Activated naive CD8-positive, alpha-beta T cell treated with anti-CD3 and anti-CD28 coated beads, Interleukin-2, amount 10 ng/mL, durations not matched to agents 7 days and 5 days (primary cell): Measurements from ENCODE around the gene VGF. TPM values are rescaled to one million over a fixed set of nuclear protein-coding genes. Genes with fewer than 3 reads are reported as not detected.
"Not testable (repeated sequence)": the region's sequence is repeated elsewhere in the genome, so short reads cannot be mapped to it uniquely, and the experiment has no call there.

Source experiments
- ATAC-seq: fragments of 150-1000 bp; cut with Tn5 transposase; one replicate; pipeline ENCODE4 v1.10.0; 2021; ENCODE audit warnings: low read depth, moderate library complexity
- POLR2A ChIA-PET: fragments of 350-600 bp; sonication (Branson Sonifier 250); formaldehyde crosslinking; loops from one replicate; lab custom pipeline; 2021; ENCODE audit warnings: antibody characterized with exemption; lab: Charles Lee
- DNase-seq: peaks from one replicate; pipeline ENCODE4 v3.0.0; 2021
- H3K27ac Mint-ChIP-seq: one replicate; pipeline ENCODE4 v1.8.0; 2022; ENCODE audit warnings: mild to moderate bottlenecking, mixed read lengths
- H3K27me3 Mint-ChIP-seq: one replicate; pipeline ENCODE4 v1.8.0; 2022; ENCODE audit warnings: mild to moderate bottlenecking, moderate library complexity, mixed read lengths
- H3K36me3 Mint-ChIP-seq: one replicate; pipeline ENCODE4 v1.8.0; 2021; ENCODE audit warnings: mild to moderate bottlenecking, mixed read lengths
- H3K4me1 Mint-ChIP-seq: one replicate; pipeline ENCODE4 v1.8.0; 2021; ENCODE audit warnings: mixed read lengths
- H3K4me3 Mint-ChIP-seq: one replicate; pipeline ENCODE4 v1.8.0; 2022; ENCODE audit warnings: mild to moderate bottlenecking, moderate library complexity, mixed read lengths
- H3K9me3 Mint-ChIP-seq: one replicate; pipeline ENCODE4 v1.8.0; 2021; ENCODE audit warnings: mixed read lengths
- total RNA-seq, 2 experiments: library from RNA; stranded (reverse); gene quantifications; one replicate each; pipeline ENCODE4 v1.2.3, GENCODE V29; 2021

Gene VGF
- total RNA-seq, 2 experiments from 2014 or later: 0.14 to 0.17 TPM

DNA sequence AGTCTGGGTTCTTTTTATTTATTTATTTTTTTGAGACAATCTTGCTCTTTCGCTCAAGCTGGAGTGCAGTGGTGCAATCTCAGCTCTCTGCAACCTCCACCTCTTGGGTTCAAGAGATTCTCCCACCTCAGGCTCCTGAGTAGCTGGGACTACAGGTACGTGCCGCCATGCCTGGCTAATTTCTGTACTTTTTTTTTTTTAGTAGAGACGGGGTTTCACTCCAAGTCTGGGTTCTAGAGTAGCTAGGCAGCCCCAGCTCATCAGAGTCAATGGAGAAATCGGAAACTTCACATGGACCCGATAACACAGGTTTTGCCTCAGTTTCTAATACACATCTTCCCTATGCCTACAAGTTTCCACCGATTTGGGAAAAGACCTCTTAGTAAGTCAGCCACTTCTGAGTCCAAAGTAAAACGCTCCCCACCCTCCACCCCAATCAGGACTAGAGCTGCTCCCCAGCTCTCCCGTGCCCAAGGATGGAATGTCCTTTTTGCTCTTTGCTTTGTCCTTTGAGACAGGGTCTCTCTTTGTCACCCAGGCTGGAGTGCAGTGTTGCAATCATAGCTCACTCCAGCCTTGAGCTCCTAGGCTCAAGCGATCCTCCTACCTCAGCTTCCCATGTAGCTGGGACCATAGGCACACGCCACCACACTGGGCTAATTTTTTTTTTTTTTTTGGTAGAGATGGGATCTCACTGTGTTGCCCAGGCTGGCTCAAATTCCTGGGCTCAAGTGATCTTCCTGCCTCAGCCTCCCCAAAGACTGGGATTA, 42.3 kb downstream of the VGF start:
- Mint-ChIP-seq H3K27ac (peak overlapping the region; percentile 64), H3K36me3 (no peaks in the 10 kb centered on the region), H3K4me3 (peak overlapping the region; percentile 82), H3K27me3 (peaks cover 27% of the 10 kb centered on the region), H3K4me1 (peaks cover 52% of the 10 kb centered on the region), H3K9me3 (no peaks in the 10 kb centered on the region)
- no peak for DNase-seq
- ATAC-seq: no peak
- POLR2A ChIA-PET: interaction anchor here (0.7 to 2.1 kb wide), 4 partner anchors 15 to 695 kb away, joined by 3 to 7 read pairs (median 3); partner anchors contain the start of genes CUX1 and TRIM56

- Mint-ChIP-seq H3K27me3 (peaks cover 19% of the 10 kb centered on the region), H3K4me1 (peaks cover 46% of the 10 kb centered on the region), H3K27ac (peak overlapping the region; percentile 87), H3K9me3 (no peaks in the 10 kb centered on the region), H3K4me3 (peak overlapping the region; percentile 82), H3K36me3 (no peaks in the 10 kb centered on the region)
- no peak for DNase-seq
- POLR2A ChIA-PET: interaction anchor here (0.7 to 2.1 kb wide), 4 partner anchors 14 to 695 kb away, joined by 3 to 7 read pairs (median 3); partner anchors contain the start of genes CUX1 and TRIM56
- ATAC-seq: no peak
Measured at GRCh38 chr7:101121991-101122932, 43.1 kb downstream of the VGF start.

DNA sequence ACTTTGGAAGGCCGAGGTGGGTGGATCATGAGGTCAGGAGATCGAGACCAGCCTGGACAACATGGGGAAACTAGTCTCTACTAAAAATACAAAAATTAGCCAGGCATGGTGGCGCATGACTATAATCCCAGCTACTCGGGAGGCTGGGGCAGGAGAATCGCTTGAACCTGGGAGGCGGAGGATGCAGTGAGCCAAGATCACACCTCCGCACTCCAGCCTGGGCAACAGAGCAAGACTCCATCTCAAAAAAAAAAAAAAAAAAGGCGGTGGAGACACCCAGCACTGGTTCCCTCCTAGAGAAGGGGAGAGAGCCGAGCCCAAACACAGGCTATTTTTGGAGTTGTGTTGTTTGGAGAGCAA, 43.8 kb downstream of the VGF start:
- H3K4me1 Mint-ChIP-seq: peaks cover 39% of the 10 kb centered on the region

GRCh38 chr7:101120315-101120714, 45.1 kb downstream of the VGF start:
- no peak overlapping the region for H3K27ac Mint-ChIP-seq
- POLR2A ChIA-PET: no interaction called here
- peaks cover 13% of the 10 kb centered on the region for H3K27me3 Mint-ChIP-seq
- DNase-seq (no peak), ATAC-seq (no peak)
- peaks cover 29% of the 10 kb centered on the region for H3K4me1 Mint-ChIP-seq
- no peaks in the 10 kb centered on the region for H3K36me3 Mint-ChIP-seq
- no peak overlapping the region for H3K4me3 Mint-ChIP-seq
- no peaks in the 10 kb centered on the region for H3K9me3 Mint-ChIP-seq

More for the DNA sequence above, 43.8 kb downstream of the VGF start:
- DNase-seq, ATAC-seq, H3K36me3 Mint-ChIP-seq, H3K9me3 Mint-ChIP-seq: not testable (repeated sequence)
- Mint-ChIP-seq H3K4me3 (peak overlapping the region; percentile 82), H3K27me3 (peaks cover 14% of the 10 kb centered on the region), H3K27ac (peak overlapping the region; percentile 87)
- POLR2A ChIA-PET: interaction anchor here (0.7 kb wide), 1 partner anchor 15 kb away, joined by 3 read pairs; no protein-coding TSS in a partner anchor

GRCh38 chr7:101119876-101120275, 45.5 kb downstream of the VGF start:
- no peaks in the 10 kb centered on the region for H3K9me3 Mint-ChIP-seq
- H3K27me3 Mint-ChIP-seq: peaks cover 11% of the 10 kb centered on the region
- peaks cover 25% of the 10 kb centered on the region for H3K4me1 Mint-ChIP-seq
- DNase-seq: no peak
- H3K27ac Mint-ChIP-seq: no peak overlapping the region
- no peak overlapping the region for H3K4me3 Mint-ChIP-seq
- ATAC-seq: no peak
- POLR2A ChIA-PET: no interaction called here
- H3K36me3 Mint-ChIP-seq: no peaks in the 10 kb centered on the region

- Mint-ChIP-seq H3K36me3 (no peaks in the 10 kb centered on the region), H3K4me3 (no peak overlapping the region), H3K27ac (no peak overlapping the region), H3K4me1 (peaks cover 20% of the 10 kb centered on the region), H3K27me3 (peaks cover 11% of the 10 kb centered on the region), H3K9me3 (no peaks in the 10 kb centered on the region)
- no peak for ATAC-seq
- POLR2A ChIA-PET: interaction anchor here (0.7 kb wide), 1 partner anchor 720 kb away, joined by 4 read pairs; no protein-coding TSS in a partner anchor
- no peak for DNase-seq
Measured at GRCh38 chr7:101118856-101119255, 46.5 kb downstream of the VGF start.

- H3K9me3 Mint-ChIP-seq: no peaks in the 10 kb centered on the region
- peaks cover 7% of the 10 kb centered on the region for H3K27me3 Mint-ChIP-seq
- POLR2A ChIA-PET: no interaction called here
- DNase-seq (no peak), ATAC-seq (no peak)
- no peak overlapping the region for H3K4me3 Mint-ChIP-seq
- peaks cover 8% of the 10 kb centered on the region for H3K4me1 Mint-ChIP-seq
- H3K36me3 Mint-ChIP-seq: no peaks in the 10 kb centered on the region
- no peak overlapping the region for H3K27ac Mint-ChIP-seq
Measured at GRCh38 chr7:101116898-101117297, 48.5 kb downstream of the VGF start.

GRCh38 chr7:101115215-101115614, 50.2 kb downstream of the VGF start:
- Mint-ChIP-seq H3K36me3 (no peaks in the 10 kb centered on the region), H3K4me1 (peaks cover 4% of the 10 kb centered on the region), H3K27ac (no peak overlapping the region), H3K27me3 (peaks cover 7% of the 10 kb centered on the region), H3K9me3 (no peaks in the 10 kb centered on the region), H3K4me3 (no peak overlapping the region)
- ATAC-seq: no peak
- POLR2A ChIA-PET: no interaction called here
- no peak for DNase-seq

DNA sequence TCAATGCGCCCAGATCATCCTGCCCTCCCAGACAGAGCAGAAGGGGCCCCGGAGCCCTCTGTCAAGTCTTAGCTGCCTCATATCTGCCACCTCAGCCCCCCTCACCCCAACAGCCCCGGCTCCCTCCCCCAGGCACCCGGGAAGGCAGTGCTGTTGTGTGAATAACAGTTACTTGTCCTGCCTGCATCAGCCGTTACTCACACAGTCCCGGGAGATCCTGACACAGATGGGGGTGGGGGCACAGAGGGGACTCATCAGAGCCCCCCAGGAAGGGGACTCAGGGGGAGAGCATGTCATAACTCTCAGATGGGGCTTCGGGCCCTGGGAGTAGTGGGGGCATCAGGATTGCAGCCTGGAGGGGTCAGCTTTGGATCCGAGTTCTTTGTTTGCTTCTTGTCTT, 50.9 kb downstream of the VGF start:
- H3K9me3 Mint-ChIP-seq: no peaks in the 10 kb centered on the region
- no peaks in the 10 kb centered on the region for H3K4me1 Mint-ChIP-seq
- H3K4me3 Mint-ChIP-seq: no peak overlapping the region
- no peak overlapping the region for H3K27ac Mint-ChIP-seq
- POLR2A ChIA-PET: no interaction called here
- ATAC-seq: no peak
- DNase-seq: no peak
- peaks cover 4% of the 10 kb centered on the region for H3K27me3 Mint-ChIP-seq
- no peaks in the 10 kb centered on the region for H3K36me3 Mint-ChIP-seq

DNA sequence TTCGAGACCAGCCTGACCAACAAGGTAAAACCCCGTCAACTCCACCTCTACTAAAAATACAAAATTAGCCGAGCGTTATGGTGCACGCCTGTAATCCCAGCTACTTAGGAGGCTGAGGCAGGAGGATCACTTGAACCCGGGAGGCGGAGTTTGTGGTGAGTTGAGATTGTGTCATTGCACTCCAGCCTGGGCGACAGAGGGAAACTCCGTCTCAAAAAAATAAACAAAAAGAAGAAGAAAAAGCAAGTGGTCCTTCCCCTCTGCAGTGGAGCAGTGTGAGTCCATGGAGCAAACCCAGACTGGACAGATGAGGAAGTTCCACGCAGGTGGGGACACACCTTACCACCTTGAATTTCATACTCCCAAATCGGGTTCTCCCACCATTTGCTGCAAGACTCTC, 51.5 kb downstream of the VGF start:
- POLR2A ChIA-PET: no interaction called here
- H3K36me3 Mint-ChIP-seq: no peaks in the 10 kb centered on the region
- ATAC-seq: no peak
- peaks cover 4% of the 10 kb centered on the region for H3K27me3 Mint-ChIP-seq
- no peaks in the 10 kb centered on the region for H3K9me3 Mint-ChIP-seq
- no peaks in the 10 kb centered on the region for H3K4me1 Mint-ChIP-seq
- no peak overlapping the region for H3K4me3 Mint-ChIP-seq
- DNase-seq: no peak
- no peak overlapping the region for H3K27ac Mint-ChIP-seq

- H3K4me1 Mint-ChIP-seq, POLR2A ChIA-PET, H3K36me3 Mint-ChIP-seq, H3K27ac Mint-ChIP-seq, H3K27me3 Mint-ChIP-seq, ATAC-seq, H3K4me3 Mint-ChIP-seq, H3K9me3 Mint-ChIP-seq, DNase-seq: not testable (repeated sequence)
Measured at GRCh38 chr7:101113140-101113539, 52.2 kb downstream of the VGF start.
